GM18505 (cell line): ENCODE results near the gene BMP8B.

Experiments used
- ATAC-seq: cut with Tn5 transposase; IDR thresholded peaks from one replicate; pipeline ENCODE4 v1.9.1; 2021; ENCODE audit not compliant: unreplicated experiment
- POLR2A ChIP-seq: IDR thresholded peaks from 4 replicates; pipeline ENCODE4 v1.6.1; 2011; ENCODE audit warnings: borderline replicate concordance; ENCODE audit not compliant: insufficient read depth, insufficient read length; ENCODE audit errors: extremely low read depth

BMP8B gene

GRCh38 chr1:39822146-39822545, 33.5 kb upstream of the BMP8B start:
- no peak for ATAC-seq
- TF ChIP-seq POLR2A, result no peak

GRCh38 chr1:39819091-39819812, 30.6 kb upstream of the BMP8B start:
- no peak for ATAC-seq
- no peak for TF ChIP-seq POLR2A

GRCh38 chr1:39818482-39818881, 29.8 kb upstream of the BMP8B start:
- ATAC-seq, result no peak
- no peak for TF ChIP-seq POLR2A

GRCh38 chr1:39817091-39817932, 28.6 kb upstream of the BMP8B start:
- ATAC-seq, result peak; percentile 75
- TF ChIP-seq POLR2A, result peak; percentile 42

GRCh38 chr1:39816415-39817090, 27.9 kb upstream of the BMP8B start:
- TF ChIP-seq POLR2A, result no peak

GRCh38 chr1:39812913-39813312, 24.2 kb upstream of the BMP8B start:
- no peak for TF ChIP-seq POLR2A
- no peak for ATAC-seq

More at GRCh38 chr1:39816415-39817090, 27.9 kb upstream of the BMP8B start:
- peak; percentile 38 for ATAC-seq

- TF ChIP-seq POLR2A, result no peak
- ATAC-seq, result no peak
These were observed 20.3 kb upstream of the BMP8B start for GRCh38 chr1:39808784-39809517.

GRCh38 chr1:39805385-39805784, 16.7 kb upstream of the BMP8B start:
- ATAC-seq, result no peak
- TF ChIP-seq POLR2A, result no peak

- TF ChIP-seq POLR2A, result no peak
- no peak for ATAC-seq
These were observed 14.0 kb upstream of the BMP8B start for GRCh38 chr1:39802496-39803260.

- no peak for TF ChIP-seq POLR2A
- no peak for ATAC-seq
These were observed 11.8 kb upstream of the BMP8B start for GRCh38 chr1:39800471-39800835.

- TF ChIP-seq POLR2A, result no peak
- peak; percentile 54 for ATAC-seq
These were observed 11.3 kb upstream of the BMP8B start for GRCh38 chr1:39799770-39800470.

- TF ChIP-seq POLR2A, result peak; percentile 75
- peak; percentile 83 for ATAC-seq
These were observed 10.4 kb upstream of the BMP8B start for GRCh38 chr1:39798859-39799769.
